ENCODE results near the gene SLC6A4.

- peak in 1 of 7 experiments; percentile 19 for TF ChIP-seq CTCF (IDR thresholded peaks at IDR 0.05)
- TF ChIP-seq POLR2A (IDR thresholded peaks at IDR 0.05) = no peak
Measured at GRCh38 chr17:30263552-30264333, 28.2 kb upstream of the SLC6A4 start.
